GM18873 (cell line): ENCODE data around the gene DSC3.
A peak's percentile ranks its signal among the peaks of the same experiment; 100 is the strongest.
"Not testable (repeated sequence)": the region's sequence is repeated elsewhere in the genome, so short reads cannot be mapped to it uniquely, and the experiment has no call there.

ENCODE experiments used
- ATAC-seq: cut with Tn5 transposase; IDR thresholded peaks from one replicate; pipeline ENCODE4 v1.9.1; 2021; ENCODE audit warnings: mild to moderate bottlenecking, moderate library complexity, moderate number of reproducible peaks; ENCODE audit not compliant: unreplicated experiment, low FRiP score

DSC3 gene

DNA sequence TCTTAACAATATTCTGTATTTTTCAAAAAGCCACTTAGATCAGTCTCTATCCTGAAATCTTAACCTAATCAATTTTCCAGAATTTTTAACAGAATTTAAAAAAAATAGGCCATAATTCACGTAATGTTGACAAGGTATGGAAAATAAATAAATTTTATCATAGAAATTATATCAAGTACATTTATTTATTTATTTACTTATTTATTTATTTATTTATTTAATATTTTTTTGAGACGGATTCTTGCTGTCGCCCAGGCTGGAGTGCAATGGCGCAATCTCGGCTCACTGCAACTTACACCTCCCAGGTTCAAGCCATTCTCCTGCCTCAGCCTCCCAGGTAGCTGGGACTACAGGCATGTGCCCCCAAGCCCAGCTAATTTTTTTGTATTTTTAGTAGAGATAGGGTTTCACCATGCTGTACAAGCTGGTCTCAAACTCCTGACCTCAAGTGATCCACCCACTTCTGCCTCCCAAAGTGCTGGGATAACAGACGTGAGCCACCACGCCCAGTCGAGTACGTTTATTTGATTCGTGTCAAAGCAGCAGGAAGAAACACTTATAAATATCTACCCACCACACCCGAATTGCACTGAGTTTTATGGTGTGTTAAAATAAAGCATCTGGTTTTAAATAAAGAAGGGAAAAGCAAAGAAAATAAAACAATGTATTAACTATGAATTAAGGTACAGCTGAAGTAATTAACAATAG, 60.1 kb downstream of the DSC3 start:
- ATAC-seq, result no peak

DNA sequence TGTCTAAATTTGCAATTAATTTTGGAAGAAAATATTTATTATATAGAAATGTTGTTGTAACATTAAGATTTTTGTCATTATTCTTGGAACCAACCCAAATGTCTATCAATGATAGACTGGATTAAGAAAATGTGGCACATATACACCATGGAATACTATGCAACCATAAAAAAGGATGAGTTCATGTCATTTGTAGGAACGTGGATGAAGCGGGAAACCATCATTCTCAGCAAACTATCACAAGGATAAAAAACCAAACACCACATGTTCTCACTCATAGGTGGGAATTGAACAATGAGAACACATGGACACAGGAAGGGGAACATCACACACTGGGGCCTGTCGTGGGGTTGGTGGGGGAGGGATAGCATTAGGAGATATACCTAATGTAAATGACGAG, 64.5 kb downstream of the DSC3 start:
- ATAC-seq, result not testable (repeated sequence)

DNA sequence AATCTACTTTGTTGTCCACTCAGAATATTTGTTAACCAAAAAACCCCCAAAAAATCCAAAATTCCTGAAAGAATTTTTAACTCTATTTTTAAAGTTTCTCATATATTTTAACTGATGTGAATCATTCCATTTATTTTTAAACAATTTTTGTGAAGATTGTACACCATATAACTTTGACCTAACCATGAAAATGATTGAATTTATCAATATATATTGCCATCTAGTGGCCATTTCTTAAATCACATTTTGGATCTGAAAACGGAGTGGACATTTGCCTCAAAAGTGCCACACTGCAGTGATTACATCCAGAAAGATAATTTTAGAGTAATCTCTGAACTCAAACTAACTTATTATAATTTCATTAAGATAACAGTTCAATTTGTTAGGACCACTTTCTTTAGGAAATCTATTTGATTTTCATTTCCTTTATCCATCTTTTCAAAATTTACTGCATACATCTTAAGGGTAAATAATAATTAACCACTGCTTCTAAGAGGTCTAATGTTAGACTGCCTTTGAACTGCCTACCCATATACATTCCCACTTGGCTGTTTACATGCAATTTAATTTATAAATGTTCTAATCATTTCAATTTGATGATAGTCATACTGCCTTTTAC, 71.1 kb downstream of the DSC3 start:
- ATAC-seq, result peak; percentile 72

DNA sequence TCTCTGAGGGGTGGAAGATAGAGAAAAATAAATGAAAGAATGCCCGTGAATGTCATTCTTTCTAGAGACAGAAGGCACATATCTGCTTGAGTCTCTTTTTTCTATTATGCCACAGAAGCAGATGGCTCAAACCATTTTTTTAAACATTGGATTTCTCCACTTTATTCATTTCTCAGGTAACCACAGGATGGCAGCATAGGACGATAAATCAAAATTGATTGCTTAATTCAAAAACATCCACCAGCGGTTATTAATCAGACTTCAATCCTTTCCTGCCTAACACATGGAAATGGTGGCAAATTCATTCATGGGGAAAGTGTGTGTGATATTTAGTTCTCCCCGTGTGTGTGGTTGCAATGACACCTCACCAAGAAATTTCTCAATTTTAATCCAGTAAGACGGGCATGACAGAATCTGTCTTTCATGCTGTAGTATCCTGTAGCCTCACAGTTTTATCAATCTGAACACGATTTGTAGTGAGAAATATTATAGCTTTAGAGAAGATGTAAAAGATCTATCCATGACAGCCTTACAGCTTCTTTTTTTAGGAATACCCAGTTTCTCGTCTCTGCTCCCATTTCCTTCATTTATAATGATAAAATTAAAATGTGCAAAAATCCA, 72.2 kb downstream of the DSC3 start:
- no peak for ATAC-seq

DNA sequence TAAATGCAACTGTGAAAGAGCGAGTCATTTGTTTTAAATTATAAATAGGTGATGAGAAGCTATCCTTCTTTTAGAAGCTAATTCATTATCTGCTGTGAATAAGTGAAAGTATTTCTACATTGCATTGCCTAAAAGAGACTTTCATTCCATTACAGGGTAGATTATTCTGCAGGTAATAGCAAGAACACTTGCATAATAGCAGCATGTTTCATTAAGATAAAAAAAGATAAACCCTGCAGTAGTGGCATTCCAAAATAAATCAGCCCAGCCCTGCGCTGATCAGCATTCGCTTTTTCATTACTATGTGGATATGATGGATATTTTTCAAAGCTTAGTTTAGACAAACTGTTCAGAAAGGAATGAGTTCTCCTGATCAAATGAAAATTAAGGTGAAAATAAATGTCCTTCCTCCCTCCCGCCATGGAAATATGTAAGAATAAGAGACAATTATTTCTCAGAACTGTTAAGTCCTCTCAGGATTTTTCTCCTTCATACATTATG, 72.8 kb downstream of the DSC3 start:
- ATAC-seq, result no peak

DNA sequence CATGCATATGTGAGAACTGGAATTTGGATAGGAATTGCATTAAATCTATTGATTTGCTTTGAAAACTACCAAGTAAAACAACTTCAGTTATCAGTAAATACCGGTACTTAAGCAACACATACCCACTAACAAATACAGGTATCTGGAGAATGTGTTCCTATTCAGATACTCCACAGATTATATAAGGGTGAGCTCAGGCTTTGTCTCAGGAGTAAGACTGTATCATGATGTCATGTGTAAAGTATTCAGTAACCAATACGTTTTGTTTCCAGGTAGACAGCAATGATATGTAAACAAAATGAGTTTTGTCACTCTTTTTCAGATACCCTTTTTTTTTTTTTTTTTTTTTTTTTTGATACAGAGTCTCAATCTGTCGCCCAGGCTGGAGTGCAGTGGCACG, 74.8 kb downstream of the DSC3 start:
- ATAC-seq, result no peak

DNA sequence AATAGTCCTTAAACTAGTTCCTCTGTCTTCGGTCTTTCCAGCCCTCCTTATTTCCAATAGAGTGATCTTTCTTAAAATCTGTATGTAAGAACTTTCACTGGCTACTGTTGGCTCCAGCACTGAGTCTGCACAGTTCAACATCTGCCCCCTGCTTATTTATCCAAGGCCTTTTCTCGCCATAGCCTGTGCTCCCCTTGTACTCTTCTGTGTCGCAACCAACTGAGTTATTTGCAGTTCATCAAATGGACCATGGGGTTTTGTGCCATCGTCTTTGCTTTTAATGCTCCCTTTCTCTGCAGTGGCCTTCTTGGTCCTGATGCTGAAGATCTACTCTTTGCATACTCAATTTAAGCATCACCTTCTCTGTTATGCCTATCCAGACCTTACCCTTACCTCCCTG, 77.3 kb downstream of the DSC3 start:
- no peak for ATAC-seq

DNA sequence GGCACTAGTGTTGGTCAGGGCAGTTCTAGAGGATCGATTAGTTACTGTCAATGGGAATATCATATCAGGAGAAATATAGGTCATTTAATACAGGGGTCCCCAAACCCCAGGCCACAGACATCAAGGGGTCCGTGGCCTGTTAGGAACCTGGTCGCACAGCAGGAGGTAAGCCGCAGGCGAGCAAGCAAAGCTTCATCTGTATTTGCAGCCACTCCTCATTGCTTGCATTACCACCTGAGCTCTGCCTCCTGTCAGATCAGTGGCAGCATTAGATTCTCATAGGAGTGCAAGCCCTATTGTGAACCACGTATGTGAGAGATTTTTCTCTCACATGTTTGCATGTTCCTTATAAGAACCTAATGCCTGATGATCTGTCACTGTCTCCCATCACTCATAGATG, 81.9 kb downstream of the DSC3 start:
- no peak for ATAC-seq

DNA sequence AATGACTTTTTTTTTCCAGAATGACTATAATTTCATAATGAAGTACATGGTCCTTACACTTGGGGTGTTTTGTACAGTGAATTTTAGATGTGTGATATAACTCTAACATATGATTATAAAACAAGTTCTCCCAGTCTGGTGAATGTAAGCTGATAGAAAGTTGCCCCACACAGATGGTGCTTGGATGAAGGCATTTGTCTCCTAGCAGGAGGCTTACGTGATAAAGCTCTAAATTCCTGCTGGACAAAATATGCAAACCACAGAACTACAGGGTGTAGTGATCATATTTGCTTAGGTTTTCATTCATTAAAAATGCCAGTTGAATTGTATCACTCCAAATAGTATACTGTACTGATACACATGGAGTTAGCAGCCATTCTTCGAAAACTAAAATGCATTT, 85.5 kb downstream of the DSC3 start:
- ATAC-seq, result no peak

DNA sequence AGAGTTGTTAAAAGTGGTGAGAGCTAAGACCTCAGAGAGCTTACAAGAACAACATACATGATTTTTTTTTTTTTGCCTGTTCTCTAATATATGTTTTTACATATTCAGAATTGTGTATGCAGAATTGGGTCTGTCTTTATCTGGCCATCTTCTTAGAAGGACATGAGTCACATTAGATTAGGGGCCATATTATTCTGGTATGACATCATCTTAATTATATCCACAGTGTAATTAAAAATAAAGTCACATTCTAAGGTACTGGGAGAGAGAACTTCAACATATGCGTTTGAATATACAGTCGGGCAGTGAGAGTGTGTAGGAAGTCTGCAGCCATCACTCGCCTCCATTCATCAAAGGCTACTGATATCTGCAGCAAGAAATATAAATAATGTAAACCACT, 88.3 kb downstream of the DSC3 start:
- ATAC-seq, result no peak

DNA sequence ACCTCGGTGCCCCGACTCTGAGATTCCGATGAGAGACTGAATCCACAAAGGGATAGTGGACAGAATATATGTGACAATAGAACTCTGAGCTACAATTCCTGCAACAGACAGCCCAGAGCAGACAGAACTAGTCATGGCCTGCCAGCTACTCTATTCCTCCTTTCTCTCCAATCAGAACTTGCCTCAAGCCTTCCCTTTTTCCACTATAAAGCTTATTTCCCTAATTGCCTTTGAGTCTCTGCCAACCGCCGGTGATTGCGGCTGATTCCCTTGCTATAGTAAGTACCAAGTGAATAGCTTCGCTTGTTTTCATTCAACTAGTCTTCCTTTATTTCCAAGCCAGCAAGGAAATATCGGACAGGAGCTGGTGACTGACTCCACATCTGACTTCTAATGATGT, 96.8 kb downstream of the DSC3 start:
- no peak for ATAC-seq

DNA sequence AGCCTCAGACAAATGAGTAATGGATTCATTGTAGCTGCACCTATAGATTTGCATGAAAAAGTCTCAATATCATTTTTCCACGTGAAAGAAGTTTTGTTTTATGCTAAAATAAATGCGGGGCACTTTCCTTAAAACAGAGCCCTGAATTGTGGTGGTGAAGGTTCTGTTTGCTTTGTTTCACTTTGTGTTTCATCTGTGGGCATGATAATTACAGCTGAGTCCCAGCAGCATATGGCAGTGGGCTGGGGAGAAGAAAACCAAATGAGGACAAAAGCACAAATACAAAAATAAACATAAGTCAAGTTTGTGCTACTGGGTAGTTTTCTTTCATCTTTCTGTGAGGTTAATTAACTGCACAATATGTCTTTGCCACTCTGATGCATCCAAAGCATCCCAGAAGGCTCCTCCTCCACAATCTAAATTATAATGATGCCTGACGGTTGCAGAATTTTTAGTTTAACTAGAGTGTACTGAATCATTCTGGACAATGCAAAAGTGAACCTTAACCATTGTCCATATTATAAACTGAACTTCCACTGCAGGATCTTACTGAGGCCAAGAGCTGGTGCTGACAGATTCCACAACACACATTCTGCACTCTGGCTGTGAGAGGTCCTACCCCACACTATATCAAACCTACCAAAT, 97.6 kb downstream of the DSC3 start:
- no peak for ATAC-seq

DNA sequence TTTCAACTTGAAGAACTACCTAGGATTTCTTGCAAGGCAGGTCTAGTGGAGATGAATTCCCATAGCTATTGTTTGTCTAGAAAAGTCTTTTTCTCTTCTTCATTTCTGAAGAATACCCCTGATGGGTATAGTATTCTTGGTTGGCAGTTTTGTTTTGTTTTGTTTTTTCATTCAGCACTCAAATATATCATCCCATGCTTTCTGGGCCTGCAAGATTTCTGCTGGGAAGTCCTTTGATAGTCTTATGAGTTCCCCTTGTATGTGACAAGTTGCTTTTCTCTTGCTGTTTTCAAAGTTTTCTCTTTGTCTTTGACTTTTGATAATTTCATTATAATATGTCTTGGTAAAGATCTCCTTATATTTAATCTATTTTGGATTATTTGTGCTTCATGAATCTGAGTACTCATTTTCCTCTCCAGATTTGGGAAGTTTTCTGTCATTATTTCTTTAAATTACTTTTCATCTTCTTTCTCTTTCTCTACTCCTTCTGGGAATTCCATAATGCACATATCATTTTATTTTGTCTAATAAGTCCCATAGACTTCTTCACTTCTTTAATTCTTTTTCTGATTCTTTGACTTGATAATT, 101.5 kb downstream of the DSC3 start:
- no peak for ATAC-seq
